Stimulated activated CD8-positive, alpha-beta memory T cell treated with anti-CD3 and anti-CD28 coated beads, Interleukin-4, amount 100 ng/mL, for 24 hours (primary cell): ENCODE data around the gene GLTPD2.
"Not testable (repeated sequence)": the region's sequence is repeated elsewhere in the genome, so short reads cannot be mapped to it uniquely, and the experiment has no call there.

Source experiments
- DNase-seq: peaks from one replicate; pipeline ENCODE4 v3.0.0-alpha.2; 2020; ENCODE audit warnings: low read depth

The GLTPD2 gene

GRCh38 chr17:4808378-4808767, 19.6 kb downstream of the GLTPD2 start:
- DNase-seq = no peak

GRCh38 chr17:4810696-4811290, 22.0 kb downstream of the GLTPD2 start:
- DNase-seq = no peak

GRCh38 chr17:4811471-4811870, 22.7 kb downstream of the GLTPD2 start:
- no peak for DNase-seq

- DNase-seq = no peak
Observed at GRCh38 chr17:4812690-4813089, 23.9 kb downstream of the GLTPD2 start.

- DNase-seq = no peak
Observed at GRCh38 chr17:4815043-4815675, 26.4 kb downstream of the GLTPD2 start.

GRCh38 chr17:4816826-4817225, 28.1 kb downstream of the GLTPD2 start:
- DNase-seq = no peak

GRCh38 chr17:4818276-4818675, 29.5 kb downstream of the GLTPD2 start:
- no peak for DNase-seq

GRCh38 chr17:4822835-4823234, 34.1 kb downstream of the GLTPD2 start:
- DNase-seq = no peak

GRCh38 chr17:4823373-4824089, 34.8 kb downstream of the GLTPD2 start:
- DNase-seq = no peak

GRCh38 chr17:4827399-4827798, 38.6 kb downstream of the GLTPD2 start:
- DNase-seq = no peak

GRCh38 chr17:4832829-4833177, 44.0 kb downstream of the GLTPD2 start:
- not testable (repeated sequence) for DNase-seq

- peak; percentile 79 for DNase-seq
Observed at GRCh38 chr17:4833178-4833940, 44.6 kb downstream of the GLTPD2 start, which contains the start of gene MINK1. Gene MINK1 (plus strand): TSS chr17:4833340. CDS start chr17:4833584, 244 bp downstream.

- DNase-seq = no peak
Observed at GRCh38 chr17:4833941-4834680, 45.3 kb downstream of the GLTPD2 start.

GRCh38 chr17:4834681-4835020, 45.9 kb downstream of the GLTPD2 start:
- DNase-seq = no peak

- DNase-seq = no peak
Observed at GRCh38 chr17:4836221-4836620, 47.5 kb downstream of the GLTPD2 start.

GRCh38 chr17:4837471-4838308, 48.9 kb downstream of the GLTPD2 start:
- no peak for DNase-seq

GRCh38 chr17:4838309-4838785, 49.6 kb downstream of the GLTPD2 start:
- DNase-seq = no peak

GRCh38 chr17:4839221-4839620, 50.5 kb downstream of the GLTPD2 start:
- DNase-seq = no peak
